NOMO-1 treated with DMSO at 0.1 percent for 48 hours (cell line): ENCODE results near the gene BICDL2.
A peak's percentile ranks its signal among the peaks of the same experiment; 100 is the strongest.
"Not testable (repeated sequence)": the region's sequence is repeated elsewhere in the genome, so short reads cannot be mapped to it uniquely, and the experiment has no call there.

Source experiments
- DNase-seq: peaks from one replicate; lab custom pipeline; 2025; ENCODE audit not compliant: unreplicated experiment; lab: John Stamatoyannopoulos, UW

BICDL2 gene

DNA sequence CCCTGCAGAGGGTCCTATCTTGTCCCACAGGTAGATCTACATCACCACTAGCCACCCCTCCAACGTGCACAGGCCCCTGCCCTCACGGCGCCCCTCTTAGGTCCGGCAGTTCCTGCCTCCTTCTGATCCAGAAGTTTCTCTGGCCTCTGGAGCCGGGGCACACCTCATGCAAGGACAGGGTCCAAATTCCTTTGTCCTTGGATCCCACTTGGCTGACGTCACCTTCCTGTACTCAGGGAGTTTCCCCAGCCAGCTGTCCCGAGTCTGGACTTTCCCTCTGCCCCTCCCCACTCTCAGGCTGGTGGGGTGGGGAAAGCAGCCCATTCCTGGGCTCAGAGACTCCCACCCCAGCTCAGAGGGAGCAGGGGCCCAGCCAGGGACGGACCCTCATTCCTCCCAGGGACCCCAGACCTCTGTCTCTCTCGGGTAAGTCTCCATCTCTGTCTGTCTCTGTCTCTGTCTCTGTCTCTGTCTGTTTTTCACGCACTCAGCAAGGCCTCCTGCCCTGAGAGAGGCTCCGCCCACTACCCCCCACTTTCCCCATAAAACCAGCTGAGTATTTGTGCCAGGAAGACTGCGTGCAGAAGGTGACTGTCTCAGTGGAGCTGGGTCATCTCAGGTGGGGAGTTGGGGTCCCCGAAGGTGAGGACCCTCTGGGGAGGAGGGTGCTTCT, 28.5 kb upstream of the BICDL2 start, which contains the start of gene IL32:
TSS of gene IL32 (plus strand) at position 572 of the 673 bp plus-strand sequence. CDS start 172 bp downstream, outside the sequence.
- DNase-seq, result no peak

DNA sequence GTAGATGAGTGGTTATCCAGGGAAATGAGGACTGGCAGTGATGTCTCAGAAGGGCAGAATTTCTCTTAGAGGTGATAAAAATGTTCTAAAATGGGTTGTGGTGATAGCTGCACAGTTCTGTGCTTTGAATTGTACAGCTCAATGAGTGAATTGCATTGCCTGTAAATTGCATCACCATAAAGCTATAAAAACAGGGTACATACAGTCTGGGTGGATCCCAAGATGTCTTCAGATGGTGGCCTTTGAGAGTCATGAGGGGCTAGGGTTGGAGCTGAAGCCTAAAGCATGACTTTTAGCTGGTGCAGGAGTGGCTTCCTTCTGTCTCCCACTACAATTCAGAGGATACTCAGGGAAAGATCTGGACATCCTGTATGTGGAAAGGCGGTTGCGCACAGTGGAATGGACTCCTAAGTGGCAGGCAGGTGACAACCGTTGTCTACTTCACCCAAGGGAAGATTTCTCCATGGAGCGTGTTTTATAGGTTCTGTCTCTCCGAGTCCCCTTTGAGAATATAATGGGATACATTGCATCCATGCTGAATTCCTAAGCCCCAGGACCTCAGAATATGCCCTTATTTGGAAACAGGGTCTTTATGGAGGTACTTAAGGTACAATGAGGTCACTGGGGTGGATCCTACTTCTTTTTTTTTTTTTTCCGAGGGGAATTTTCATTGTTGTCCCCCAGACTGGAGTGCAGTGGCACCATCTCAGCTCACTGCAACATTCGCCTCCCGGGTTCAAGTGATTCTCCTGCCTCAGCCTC, 27.1 kb upstream of the BICDL2 start:
- no peak for DNase-seq

DNA sequence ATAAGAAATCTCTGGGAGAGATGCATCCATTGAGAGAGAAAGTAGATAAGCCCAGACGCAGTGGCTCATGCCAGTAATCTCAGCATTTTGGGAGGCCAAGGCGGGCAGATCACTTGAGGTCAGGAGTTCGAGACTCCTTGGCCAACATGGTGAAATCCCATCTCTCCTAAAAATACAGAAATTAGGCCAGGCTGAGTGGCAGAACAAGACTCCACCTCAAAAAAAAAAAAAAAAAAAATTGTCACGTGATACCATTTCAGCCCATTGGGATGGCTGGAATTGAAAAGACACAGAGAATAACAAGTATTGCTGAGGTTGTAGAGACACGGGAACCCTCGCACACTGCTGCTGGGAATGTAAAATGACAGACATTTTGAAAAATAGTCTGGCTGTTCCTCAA, 25.8 kb upstream of the BICDL2 start:
- DNase-seq, result no peak

DNA sequence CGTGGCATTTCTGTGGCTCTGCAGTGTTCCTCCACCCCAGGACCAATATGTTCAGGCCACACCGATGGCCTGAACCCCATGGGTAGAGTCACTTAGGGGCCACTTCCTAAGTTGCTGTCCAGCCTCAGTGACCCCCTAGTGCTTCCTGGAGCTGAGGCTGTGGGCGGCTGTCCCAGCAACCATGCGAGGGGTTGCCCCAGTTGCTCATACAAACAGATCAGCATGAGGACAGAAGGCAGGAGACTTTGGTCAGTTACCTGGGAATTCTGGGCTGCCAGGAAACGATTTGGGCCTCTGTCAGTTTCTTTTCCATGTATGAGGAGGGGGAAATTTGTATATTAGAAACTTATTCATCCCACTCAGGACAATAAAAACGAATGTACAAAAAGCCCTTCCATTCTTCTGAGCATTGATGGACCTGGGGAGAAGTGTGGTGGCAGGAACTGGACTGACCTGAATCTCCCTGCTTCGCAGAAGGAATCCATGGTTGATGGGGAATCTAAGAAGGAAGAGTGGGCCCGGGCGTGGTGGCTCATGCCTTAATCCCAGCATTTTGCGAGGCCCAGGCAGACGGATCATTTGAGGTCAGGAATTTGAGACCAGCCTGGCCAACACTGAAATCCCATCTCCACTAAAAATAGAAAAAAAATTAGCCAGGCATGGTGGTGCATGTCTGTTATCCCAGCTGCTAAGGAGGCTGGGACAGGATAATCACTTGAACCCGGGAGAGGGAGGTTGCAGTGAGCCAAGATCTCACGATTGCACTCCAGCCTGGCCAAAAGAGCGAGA, 23.8 kb upstream of the BICDL2 start:
- no peak for DNase-seq

DNA sequence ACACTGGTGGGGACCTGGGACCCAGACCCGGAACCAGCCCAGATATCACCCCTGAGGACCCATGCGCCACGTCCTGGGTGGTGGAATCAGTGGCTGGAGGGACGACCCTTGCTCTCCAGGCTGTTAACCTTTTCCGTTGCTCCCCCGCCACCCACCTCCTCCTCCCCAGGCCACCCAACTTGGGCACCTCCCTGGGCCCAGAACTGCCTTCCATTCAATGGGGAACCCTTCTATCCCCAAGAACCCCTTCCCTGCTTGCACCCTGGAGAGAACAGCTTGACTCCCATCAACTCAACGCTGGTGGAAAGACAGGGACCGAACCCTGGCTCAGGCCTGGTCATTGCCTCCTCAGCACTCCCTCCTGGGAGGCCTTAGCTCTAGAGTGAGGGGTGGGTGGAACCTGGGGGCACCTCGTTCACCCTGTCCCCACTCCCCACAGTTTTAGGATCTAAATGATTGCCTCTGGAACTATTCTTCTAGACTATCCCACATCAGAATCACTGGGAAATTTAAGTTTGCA, 23.0 kb upstream of the BICDL2 start:
- DNase-seq, result no peak

DNA sequence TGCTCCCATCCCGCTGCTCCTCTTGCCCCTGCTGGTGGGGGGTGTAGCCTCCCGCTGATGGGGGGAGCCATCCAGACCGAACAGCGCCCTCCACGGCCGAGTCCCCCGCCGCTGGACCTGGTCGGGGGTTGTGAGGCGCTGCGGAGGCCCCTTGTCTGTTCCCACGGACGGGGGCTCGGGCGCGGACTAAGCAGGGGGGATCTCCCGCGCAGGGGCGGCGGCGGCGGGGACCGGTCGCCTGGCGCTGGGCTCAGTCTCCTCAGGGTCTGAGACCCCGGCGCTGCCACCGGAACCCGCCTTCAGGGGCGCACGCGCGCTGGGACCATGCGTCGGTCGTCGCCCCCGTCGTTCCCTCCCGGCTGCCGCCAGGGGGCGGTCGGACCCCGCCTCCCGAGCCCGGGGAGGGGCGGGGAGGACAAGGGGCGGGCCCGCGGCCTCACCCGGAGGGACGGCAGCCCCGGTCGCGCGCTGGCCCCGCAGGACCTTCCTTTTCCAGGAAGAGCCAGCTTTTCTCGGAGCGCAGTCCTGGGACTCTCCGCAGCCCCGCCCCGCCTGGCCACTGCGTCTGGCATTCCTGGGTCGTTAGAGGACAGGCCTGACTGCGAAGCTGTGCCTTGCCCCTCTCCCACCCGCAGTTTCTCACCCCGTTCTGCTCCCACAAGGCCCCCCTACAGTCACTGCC, 22.4 kb upstream of the BICDL2 start:
- DNase-seq, result peak; percentile 72

DNA sequence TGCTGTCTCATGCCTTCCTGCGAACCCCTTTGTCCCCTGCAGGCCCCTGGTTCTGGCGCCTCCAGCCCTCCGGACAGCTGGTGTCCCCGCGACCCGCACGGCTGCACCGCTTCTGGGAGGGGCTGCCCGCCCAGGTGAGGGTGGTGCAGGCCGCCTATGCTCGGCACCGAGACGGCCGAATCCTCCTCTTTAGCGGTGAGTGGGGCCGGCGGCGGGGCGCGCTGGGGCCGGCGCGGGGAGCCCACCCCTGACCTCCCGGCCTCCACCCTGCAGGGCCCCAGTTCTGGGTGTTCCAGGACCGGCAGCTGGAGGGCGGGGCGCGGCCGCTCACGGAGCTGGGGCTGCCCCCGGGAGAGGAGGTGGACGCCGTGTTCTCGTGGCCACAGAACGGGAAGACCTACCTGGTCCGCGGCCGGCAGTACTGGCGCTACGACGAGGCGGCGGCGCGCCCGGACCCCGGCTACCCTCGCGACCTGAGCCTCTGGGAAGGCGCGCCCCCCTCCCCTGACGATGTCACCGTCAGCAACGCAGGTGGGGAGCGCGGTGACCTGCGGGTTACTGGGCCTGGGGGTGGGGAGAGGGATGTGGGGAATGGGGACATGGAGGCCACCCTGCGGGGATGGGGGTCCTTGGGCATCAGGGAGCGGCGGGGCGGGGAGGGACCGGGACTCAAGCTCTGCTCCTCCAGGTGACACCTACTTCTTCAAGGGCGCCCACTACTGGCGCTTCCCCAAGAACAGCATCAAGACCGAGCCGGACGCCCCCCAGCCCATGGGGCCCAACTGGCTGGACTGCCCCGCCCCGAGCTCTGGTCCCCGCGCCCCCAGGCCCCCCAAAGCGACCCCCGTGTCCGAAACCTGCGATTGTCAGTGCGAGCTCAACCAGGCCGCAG, 21.6 kb upstream of the BICDL2 start:
- peak; percentile 44 for DNase-seq

DNA sequence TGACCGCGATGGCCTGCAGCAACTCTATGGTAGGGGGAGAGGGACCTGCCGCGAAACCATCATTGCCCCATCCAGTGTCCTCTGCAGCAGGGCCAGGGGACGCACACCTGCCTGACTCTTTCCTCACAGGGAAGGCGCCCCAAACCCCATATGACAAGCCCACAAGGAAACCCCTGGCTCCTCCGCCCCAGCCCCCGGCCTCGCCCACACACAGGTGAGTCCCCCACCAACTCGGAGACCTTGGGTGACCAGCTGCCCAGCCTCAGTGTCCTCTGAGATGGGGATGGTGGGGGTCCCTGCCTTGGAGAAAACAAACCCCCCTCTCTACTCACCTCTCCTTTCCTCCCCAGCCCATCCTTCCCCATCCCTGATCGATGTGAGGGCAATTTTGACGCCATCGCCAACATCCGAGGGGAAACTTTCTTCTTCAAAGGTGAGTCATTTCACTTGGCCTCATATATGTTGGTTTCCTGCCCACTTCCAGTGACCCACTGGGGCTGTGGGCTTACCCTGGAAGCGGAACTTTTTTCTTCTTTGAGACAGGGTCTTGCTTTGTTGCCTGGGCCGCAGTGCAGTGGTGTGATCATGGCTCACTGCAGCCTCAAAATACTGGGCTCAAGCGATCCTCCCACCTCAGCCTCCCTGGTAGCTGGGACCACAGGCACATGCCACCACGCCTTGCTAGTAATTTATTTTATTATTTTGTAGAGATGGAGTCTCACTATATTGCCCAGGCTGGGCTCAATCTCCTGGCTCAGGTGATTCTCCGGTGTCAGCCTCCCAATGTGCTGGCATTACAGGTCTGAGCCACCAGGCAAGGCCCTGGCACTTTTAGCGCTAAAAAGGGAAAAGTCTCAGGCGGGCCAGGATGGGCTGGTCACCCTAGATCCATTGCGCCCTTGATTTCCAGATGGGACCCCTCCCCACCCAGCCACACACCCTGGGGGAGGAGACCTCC, 20.7 kb upstream of the BICDL2 start:
- DNase-seq, result no peak

DNA sequence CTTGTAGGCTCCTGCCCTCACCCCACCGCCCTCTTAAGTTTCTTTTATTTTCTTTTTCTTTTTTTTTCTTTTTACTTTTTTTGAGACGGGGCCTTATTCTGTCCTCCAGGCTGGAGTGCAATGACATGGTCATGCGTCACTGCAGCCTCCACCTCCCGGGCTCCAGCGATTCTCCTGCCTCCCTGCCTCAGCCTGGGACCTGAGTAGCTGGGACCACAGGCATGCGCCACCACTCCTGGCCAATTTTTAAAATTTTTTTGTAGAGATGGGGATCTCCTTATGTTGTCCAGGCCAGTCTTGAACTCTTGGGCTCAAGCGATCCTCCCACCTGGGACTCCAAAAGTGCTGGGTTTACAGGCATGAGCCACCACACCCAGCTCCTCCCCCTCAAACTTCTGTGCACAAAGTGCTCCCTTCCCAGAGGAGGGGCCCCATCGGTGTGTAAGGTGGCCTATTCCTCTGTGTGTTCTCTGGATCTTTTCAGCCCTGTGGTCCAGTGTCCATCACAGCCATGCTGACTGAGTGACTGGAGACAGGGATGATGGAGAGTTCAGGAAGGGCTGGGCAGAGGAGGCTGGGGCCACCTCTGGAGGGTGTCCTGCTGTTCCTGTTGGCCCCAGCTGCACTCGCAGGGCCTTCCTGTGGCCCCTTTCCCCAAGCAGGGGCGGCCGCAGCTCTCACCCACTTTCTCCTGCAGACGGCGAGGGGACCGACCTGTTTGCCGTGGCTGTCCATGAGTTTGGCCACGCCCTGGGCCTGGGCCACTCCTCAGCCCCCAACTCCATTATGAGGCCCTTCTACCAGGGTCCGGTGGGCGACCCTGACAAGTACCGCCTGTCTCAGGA, 19.8 kb upstream of the BICDL2 start:
- DNase-seq, result no peak

DNA sequence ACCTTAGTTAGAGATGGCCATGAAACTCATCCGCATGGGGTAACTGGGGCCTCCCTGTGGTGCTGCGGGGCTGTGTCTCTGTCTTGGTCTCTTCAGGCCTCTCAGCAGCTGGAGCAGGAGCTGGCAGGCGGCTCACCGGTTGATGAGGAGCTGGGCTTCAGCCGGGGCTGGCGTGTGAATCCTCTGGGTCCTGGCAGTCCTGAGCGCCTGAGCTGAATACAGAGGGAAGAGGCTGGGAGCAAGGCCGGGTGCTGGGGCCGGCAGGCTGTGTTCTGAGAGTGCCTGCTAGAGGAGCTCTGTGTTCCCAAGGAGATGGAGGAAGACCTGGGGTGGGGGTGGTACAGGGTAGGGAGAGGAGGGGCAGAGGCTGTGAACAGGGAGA, 19.0 kb upstream of the BICDL2 start:
- not testable (repeated sequence) for DNase-seq

DNA sequence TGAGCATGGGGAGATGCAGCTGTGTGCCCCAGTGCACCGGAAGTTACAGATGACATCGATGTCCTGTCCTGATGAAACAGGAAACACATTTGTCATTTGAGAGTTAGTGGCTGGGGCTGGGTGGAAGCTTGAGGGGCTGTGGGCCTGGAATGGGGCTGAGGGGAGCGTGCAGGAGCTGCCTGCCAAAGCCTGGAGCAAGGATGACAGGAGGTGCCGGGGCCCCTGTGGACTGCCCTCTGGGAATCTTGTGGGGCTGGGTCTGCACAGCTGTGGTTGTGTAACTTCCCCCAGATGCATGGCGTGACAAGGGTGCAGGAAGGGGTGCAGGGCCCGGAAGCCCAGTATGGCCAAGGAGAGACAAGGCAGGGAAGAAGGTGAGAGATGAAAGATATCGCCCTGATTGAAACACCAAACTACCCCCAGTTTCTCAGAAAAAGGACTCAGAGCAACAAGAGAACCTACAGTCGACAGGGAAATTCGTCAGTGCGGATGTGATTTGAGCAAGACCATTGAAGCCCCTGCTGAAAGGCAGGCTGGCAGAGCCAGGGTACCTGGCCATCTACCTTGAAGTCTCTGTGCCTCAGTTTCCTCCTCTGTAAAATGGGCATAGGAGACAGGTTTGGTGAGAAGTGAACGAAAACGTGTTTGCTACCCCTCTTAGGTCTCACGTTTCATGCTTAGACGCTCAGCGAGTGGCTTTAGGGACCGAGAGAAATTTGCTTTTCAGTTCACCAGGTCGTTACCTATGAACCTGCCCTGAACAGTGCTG, 18.4 kb upstream of the BICDL2 start:
- peak; percentile 61 for DNase-seq

DNA sequence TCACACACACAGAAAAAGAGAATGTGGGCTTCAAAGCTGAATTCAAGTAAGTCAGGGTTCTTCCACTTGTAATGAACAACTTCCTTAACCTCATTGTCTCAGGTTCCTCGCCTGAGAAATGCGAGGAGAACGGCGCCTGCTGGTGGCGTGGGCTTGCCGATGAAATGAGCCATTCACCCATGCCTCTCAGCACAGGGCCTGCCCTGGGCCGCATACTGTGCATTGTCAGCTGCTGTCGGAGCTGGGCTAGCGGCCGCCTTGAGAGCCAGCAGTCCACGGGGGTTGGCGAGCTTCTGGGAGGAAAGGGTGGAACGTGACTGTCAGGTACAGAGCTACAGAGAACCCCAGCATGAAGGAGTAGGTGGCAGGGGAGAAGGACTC, 16.6 kb upstream of the BICDL2 start:
- peak; percentile 25 for DNase-seq

DNA sequence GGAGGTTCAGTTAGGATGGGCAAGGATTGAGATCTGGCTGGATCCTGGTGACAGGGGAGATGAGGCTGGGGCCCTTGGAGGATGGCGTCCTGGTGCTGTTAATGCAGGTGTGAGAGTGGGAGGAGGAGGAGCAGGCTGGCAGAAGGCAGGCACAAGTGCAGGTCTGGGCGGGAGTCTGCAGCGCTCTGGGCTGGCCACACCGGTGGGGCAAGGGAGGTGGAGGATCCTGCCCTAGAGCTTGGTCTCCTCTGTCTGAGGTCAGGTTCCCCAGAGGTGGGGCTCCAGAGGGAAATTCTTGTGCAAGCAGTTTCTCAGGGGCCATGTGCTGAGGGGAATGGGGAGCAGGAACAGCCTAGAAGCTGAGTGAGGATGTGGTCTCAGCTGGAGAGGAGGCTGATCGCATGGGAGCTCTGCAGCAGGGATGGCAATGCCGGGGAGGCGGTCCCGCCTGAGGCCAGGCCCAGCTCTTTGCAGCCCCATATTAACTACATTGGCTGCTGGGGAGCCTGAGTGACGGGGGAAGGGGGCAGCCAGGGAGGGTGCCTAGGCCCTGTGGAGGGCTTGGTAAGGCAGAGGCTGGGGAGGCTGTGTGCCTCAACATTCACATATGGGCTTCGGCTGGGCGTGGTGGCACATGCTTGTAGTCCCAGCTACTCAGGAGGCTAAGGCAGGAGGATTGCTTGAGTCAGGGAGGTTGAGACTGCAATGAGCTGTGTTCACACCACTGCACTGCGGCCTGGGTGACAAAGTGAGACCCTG, 16.0 kb upstream of the BICDL2 start:
- not testable (repeated sequence) for DNase-seq

DNA sequence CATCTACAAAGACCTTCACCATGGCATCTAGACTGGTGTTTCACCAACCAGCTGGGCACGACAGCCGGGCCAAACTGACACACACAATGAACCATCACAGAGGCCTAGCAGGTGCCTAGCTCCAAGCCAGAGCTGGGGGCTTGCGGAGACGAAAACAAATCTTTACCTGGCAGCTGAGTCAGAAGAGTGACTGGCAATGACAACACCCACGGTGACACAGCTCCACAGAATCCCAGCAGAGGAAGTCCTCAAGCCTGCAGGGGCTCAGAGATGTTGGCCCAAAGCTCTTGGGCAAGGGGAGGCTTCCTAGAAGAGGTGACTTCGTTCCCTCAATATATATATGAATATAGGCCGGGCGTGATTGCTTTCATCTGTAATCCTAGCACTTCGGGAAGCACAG, 14.8 kb upstream of the BICDL2 start:
- DNase-seq, result no peak

DNA sequence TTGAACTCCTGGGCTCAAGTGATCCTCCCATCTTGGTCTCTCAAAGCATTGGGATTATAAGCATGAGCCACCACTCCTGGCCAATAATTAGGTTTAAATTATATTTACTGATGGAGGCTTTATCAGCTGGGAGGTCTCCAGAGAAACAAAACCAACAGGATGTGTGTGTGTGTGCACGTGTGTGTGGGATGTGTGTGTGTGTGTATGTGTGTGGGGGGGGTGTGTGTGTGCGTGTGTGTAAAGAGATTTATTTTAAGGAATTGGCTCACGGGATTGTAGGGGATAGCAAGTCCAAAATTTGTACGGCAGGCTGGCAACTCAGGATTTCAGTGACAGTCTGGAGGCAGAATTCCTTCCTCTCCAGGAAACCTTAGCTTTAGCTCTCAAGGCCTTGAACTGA, 14.3 kb upstream of the BICDL2 start:
- DNase-seq, result no peak

DNA sequence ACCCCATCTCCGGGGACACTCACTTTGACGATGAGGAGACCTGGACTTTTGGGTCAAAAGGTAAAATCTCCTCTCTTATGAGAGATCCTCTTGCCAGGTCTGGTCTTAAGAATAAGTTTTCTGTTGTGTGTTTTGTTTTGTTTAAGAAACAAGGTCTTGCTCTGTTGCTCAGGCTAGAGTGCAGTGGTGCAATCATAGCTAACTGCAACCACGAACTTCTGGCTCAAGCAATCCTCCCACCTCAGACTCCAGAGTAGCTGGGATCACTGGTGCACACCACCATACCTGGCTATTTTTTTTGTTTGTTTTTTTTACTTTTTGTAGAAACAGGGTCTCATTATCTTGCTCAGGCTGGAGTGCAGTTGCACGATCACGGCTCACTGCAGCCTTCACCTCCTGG, 13.7 kb upstream of the BICDL2 start:
- DNase-seq, result no peak
